KOPT-K1 (cell line): ENCODE measurements around the gene CCDC28A.

Source experiments
- H3K27ac ChIP-seq: fragments of 200-600 bp; sonication (generic); 2 replicates; pipeline ENCODE4 v1.5.1; 2016; ENCODE audit warnings: antibody characterized with exemption, mild to moderate bottlenecking, low read depth, low read length; ENCODE audit not compliant: poor library complexity, severe bottlenecking
- H3K36me3 ChIP-seq: fragments of 200-600 bp; sonication (generic); 2 replicates; pipeline ENCODE4 v1.5.1; 2017; ENCODE audit warnings: antibody characterized with exemption, mild to moderate bottlenecking, low read length, moderate library complexity; ENCODE audit not compliant: insufficient read depth
- H3K9me3 ChIP-seq: fragments of 200-600 bp; sonication (generic); 2 replicates; pipeline ENCODE4 v1.5.1; 2017; ENCODE audit warnings: antibody characterized with exemption, low read length, mild to moderate bottlenecking; ENCODE audit not compliant: insufficient read depth, poor library complexity, severe bottlenecking

Gene CCDC28A

DNA sequence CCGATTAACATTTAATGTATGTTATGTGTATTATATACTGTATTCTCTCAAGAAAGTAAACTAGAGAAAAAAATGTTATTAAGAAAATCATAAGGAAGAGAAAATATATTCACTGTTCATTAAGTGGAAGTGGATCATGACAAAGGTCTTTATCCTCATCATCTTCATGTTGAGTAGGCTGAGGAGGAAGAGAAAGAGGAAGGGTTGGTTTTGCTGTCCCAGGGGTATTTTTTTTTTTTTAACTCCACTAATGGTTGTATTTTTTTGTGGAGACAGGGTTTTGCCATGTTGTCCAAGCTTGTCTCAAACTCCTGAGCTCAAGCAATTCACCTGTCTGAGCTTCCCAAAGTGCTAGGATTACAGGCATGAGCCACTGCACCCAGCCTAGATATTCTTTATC is 33.3 kb downstream of the CCDC28A start:
- H3K27ac ChIP-seq = no peak overlapping the region
- H3K36me3 ChIP-seq = no peaks in the 10 kb centered on the region
- H3K9me3 ChIP-seq = no peaks in the 10 kb centered on the region

GRCh38 chr6:138809677-138810076 is 36.1 kb downstream of the CCDC28A start:
- H3K9me3 ChIP-seq = no peaks in the 10 kb centered on the region
- H3K36me3 ChIP-seq = no peaks in the 10 kb centered on the region
- H3K27ac ChIP-seq = no peak overlapping the region

GRCh38 chr6:138811866-138812265 is 38.3 kb downstream of the CCDC28A start:
- H3K27ac ChIP-seq = no peak overlapping the region
- no peaks in the 10 kb centered on the region for H3K9me3 ChIP-seq
- H3K36me3 ChIP-seq = no peaks in the 10 kb centered on the region

- H3K9me3 ChIP-seq = no peaks in the 10 kb centered on the region
- H3K36me3 ChIP-seq = no peaks in the 10 kb centered on the region
- no peak overlapping the region for H3K27ac ChIP-seq
These were observed 40.7 kb downstream of the CCDC28A start for GRCh38 chr6:138814179-138814834.

- no peaks in the 10 kb centered on the region for H3K9me3 ChIP-seq
- no peaks in the 10 kb centered on the region for H3K36me3 ChIP-seq
- no peak overlapping the region for H3K27ac ChIP-seq
These were observed 41.7 kb downstream of the CCDC28A start for GRCh38 chr6:138815221-138815620.

DNA sequence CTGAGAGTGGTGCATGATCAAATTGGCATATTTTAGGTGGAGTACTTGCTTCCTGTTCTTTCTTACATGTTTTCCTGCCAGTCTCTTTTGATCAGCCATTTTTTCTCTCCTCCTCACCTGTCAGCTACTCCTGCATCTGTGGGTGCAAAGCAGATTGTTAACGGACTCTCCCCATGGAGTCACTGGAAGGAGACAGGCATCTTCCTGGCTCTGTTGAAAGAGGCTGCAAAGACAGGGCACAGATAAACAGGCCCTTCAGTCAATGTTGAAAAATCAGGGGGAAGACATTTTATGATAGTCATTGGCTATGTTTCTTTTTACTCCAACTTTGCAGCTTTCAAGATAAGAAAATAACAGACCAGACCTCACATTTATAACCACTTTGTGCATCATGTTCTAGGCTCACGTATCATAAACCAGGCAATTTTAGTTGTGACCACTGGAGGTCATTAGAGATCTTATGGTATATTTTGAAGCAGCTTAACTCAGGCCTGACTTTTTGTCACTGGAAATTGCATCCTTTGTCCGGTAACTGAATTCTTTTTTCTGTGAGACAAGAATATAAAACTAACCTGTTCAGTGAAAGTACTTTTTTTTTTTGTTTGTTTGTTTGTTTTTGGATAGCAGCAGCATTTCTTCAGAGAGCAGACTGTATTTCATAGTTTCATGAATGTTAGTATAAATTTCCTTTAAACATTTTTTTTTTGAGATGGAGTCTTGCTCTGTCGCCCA is 42.4 kb downstream of the CCDC28A start:
- Histone ChIP-seq H3K9me3 (no peaks in the 10 kb centered on the region), H3K27ac (no peak overlapping the region), H3K36me3 (no peaks in the 10 kb centered on the region)

GRCh38 chr6:138817799-138818198 is 44.2 kb downstream of the CCDC28A start:
- no peak overlapping the region for H3K27ac ChIP-seq
- H3K36me3 ChIP-seq = no peaks in the 10 kb centered on the region
- H3K9me3 ChIP-seq = no peaks in the 10 kb centered on the region

GRCh38 chr6:138818496-138819194 is 45.1 kb downstream of the CCDC28A start:
- H3K9me3 ChIP-seq = no peaks in the 10 kb centered on the region
- H3K27ac ChIP-seq = no peak overlapping the region

GRCh38 chr6:138821519-138821918 is 48.0 kb downstream of the CCDC28A start:
- Histone ChIP-seq H3K36me3 (no peaks in the 10 kb centered on the region), H3K27ac (no peak overlapping the region), H3K9me3 (no peaks in the 10 kb centered on the region)

More at GRCh38 chr6:138818496-138819194, 45.1 kb downstream of the CCDC28A start:
- H3K36me3 ChIP-seq = no peaks in the 10 kb centered on the region

- Histone ChIP-seq H3K27ac (peak overlapping the region; percentile 24), H3K9me3 (no peaks in the 10 kb centered on the region)
These were observed 51.0 kb downstream of the CCDC28A start for GRCh38 chr6:138824482-138825144.

DNA sequence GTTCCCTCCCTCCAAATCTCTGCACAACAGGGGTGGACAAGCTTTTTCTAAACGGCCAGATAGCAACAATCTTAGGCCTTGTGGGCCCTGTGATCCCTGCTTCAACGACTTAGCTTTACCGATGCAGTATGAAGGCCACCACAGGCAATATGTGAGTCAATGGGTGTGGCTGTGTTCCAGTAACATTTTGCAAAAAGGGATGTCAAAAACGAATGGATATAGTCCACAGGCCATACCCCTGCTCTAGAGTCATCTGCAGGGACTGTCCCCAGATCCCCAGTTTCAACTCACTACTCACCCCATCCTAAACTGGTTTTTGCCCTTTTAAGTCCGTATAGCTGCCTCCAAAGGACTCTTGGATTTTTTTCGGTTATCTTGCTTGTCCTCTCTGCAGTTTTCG is 56.7 kb downstream of the CCDC28A start:
- Histone ChIP-seq H3K9me3 (no peaks in the 10 kb centered on the region), H3K27ac (no peak overlapping the region), H3K36me3 (no peaks in the 10 kb centered on the region)

More at GRCh38 chr6:138824482-138825144, 51.0 kb downstream of the CCDC28A start:
- no peaks in the 10 kb centered on the region for H3K36me3 ChIP-seq

GRCh38 chr6:138832182-138832581 is 58.6 kb downstream of the CCDC28A start:
- no peaks in the 10 kb centered on the region for H3K9me3 ChIP-seq
- H3K36me3 ChIP-seq = no peaks in the 10 kb centered on the region
- H3K27ac ChIP-seq = no peak overlapping the region

DNA sequence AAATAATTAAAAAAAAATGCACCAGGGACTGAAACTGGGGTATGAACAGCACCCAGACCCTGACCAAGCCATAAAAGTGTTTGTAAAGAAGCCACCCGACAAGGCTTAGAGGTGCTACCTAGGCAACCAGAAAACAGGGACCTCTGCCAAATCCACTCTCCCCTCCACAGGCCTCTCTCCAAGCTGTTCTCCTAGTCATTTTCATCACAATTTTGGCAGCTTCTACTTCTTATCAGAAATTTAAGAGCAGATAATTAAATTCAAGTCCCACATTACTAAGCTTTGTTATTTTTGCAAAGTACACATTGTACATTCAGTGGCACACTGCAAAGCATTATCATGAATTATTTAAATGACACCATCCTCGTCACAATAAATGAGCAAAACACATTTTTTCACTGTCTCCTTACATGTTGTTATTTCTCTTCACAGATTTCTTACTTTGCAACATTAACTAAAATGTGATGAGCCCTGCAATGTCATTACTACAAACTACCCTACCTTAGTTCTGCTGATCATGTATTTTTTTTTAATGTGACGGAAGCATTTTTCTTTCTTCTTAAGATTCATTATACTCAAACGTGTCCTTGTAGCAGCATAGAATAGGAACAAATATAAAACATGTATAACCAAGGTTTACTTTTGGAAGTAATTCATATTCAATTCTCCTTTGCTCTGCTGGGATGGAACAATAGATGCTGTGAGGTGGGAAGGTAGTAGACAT is 60.4 kb downstream of the CCDC28A start:
- no peak overlapping the region for H3K27ac ChIP-seq
- no peaks in the 10 kb centered on the region for H3K9me3 ChIP-seq
- H3K36me3 ChIP-seq = no peaks in the 10 kb centered on the region

- Histone ChIP-seq H3K36me3 (no peaks in the 10 kb centered on the region), H3K27ac (no peak overlapping the region), H3K9me3 (no peaks in the 10 kb centered on the region)
These were observed 63.7 kb downstream of the CCDC28A start for GRCh38 chr6:138837246-138837645.
